IgD-negative memory B cell (primary cell): ENCODE data around the gene MAPK4. TPM values are rescaled to one million over a fixed set of nuclear protein-coding genes. Genes with fewer than 3 reads are reported as not detected.
"Not testable (repeated sequence)": the region's sequence is repeated elsewhere in the genome, so short reads cannot be mapped to it uniquely, and the experiment has no call there.

Experiments
- H3K27ac Mint-ChIP-seq, 3 donors: one replicate each; pipeline ENCODE4 v1.8.0; 2020 to 2022; ENCODE audit warnings: mild to moderate bottlenecking in 3 of 3, mixed read lengths in 3 of 3, moderate library complexity in 1 of 3
- H3K27me3 Mint-ChIP-seq: one replicate; pipeline ENCODE4 v1.8.0; 2021; ENCODE audit warnings: mixed read lengths
- H3K36me3 Mint-ChIP-seq: one replicate; pipeline ENCODE4 v1.8.0; 2020; ENCODE audit warnings: mild to moderate bottlenecking, mixed read lengths
- H3K4me1 Mint-ChIP-seq, 3 donors: one replicate each; pipeline ENCODE4 v1.8.0; 2020 to 2022; ENCODE audit warnings: mixed read lengths in 3 of 3, mild to moderate bottlenecking in 1 of 3
- H3K4me3 Mint-ChIP-seq, 4 donors: one replicate each; pipeline ENCODE4 v1.8.0; 2020 to 2022; ENCODE audit warnings: mild to moderate bottlenecking in 4 of 4, mixed read lengths in 4 of 4, moderate library complexity in 3 of 4
- H3K9me3 Mint-ChIP-seq, 3 donors: one replicate each; pipeline ENCODE4 v1.8.0; 2020 to 2021; ENCODE audit warnings: mixed read lengths in 3 of 3, mild to moderate bottlenecking in 1 of 3
- polyA plus RNA-seq: library from polyadenylated mRNA; unstranded; fragments of 300-500 nt; fragmentation: Illumina TruSeq; gene quantifications from one replicate; pipeline ENCODE4 v1.2.3, GENCODE V29; 2021

Gene MAPK4
- polyA plus RNA-seq, 1 donor from 2014 or later = not detected

GRCh38 chr18:50769463-50769862, 209.6 kb downstream of the MAPK4 start:
- Mint-ChIP-seq H3K27ac (no peak overlapping the region), H3K4me3 (no peak overlapping the region), H3K4me1 (no peaks in the 10 kb centered on the region), H3K36me3 (peaks cover 5% of the 10 kb centered on the region), H3K27me3 (peaks cover 8% of the 10 kb centered on the region), H3K9me3 (peaks cover 17 to 45% (median 30%) of the 10 kb centered on the region in 3 donors)

- H3K4me1 Mint-ChIP-seq = no peaks in the 10 kb centered on the region
- peaks cover 3% of the 10 kb centered on the region for H3K36me3 Mint-ChIP-seq
- H3K4me3 Mint-ChIP-seq = no peak overlapping the region
- peaks cover 5% of the 10 kb centered on the region for H3K27me3 Mint-ChIP-seq
- H3K27ac Mint-ChIP-seq = peak overlapping the region in 1 of 3 donors; percentile 7
- peaks cover 10 to 14% (median 10%) of the 10 kb centered on the region in 3 donors for H3K9me3 Mint-ChIP-seq
Measured at GRCh38 chr18:50775207-50775606, 215.3 kb downstream of the MAPK4 start.

- H3K27ac Mint-ChIP-seq = no peak overlapping the region
- H3K36me3 Mint-ChIP-seq = peaks cover 3% of the 10 kb centered on the region
- H3K9me3 Mint-ChIP-seq = peaks cover 5 to 8% (median 7%) of the 10 kb centered on the region in 3 donors
Measured at GRCh38 chr18:50775726-50776125, 215.8 kb downstream of the MAPK4 start.

GRCh38 chr18:50776383-50776782, 216.5 kb downstream of the MAPK4 start:
- no peaks in the 10 kb centered on the region for H3K4me1 Mint-ChIP-seq
- H3K27ac Mint-ChIP-seq = peak overlapping the region in 1 of 3 donors; percentile 4
- H3K36me3 Mint-ChIP-seq = peaks cover 3% of the 10 kb centered on the region
- H3K27me3 Mint-ChIP-seq = peaks cover 7% of the 10 kb centered on the region
- peaks cover 3 to 6% (median 4%) of the 10 kb centered on the region in 3 donors for H3K9me3 Mint-ChIP-seq
- no peak overlapping the region for H3K4me3 Mint-ChIP-seq

More at GRCh38 chr18:50775726-50776125, 215.8 kb downstream of the MAPK4 start:
- Mint-ChIP-seq H3K27me3 (peaks cover 7% of the 10 kb centered on the region), H3K4me1 (no peaks in the 10 kb centered on the region), H3K4me3 (no peak overlapping the region)

GRCh38 chr18:50779021-50779420, 219.1 kb downstream of the MAPK4 start:
- not testable (repeated sequence) for H3K4me3 Mint-ChIP-seq, H3K9me3 Mint-ChIP-seq, H3K36me3 Mint-ChIP-seq, H3K4me1 Mint-ChIP-seq, H3K27ac Mint-ChIP-seq, H3K27me3 Mint-ChIP-seq

Other genes starting within 250 kb of the MAPK4 start
- 0.90 TPM for gene SKA1, start 185.0 kb upstream of the MAPK4 start, polyA plus RNA-seq